DOHH2 (cell line): Measurements from ENCODE around the gene GASK1A.
"Not testable (repeated sequence)": the region's sequence is repeated elsewhere in the genome, so short reads cannot be mapped to it uniquely, and the experiment has no call there.

Source experiments
- H3F3A ChIP-seq: fragments of 200-600 bp; sonication (generic), shearing (Covaris generic); 2 replicates; pipeline ENCODE4 v1.6.0; 2016; ENCODE audit warnings: antibody characterized with exemption, mild to moderate bottlenecking; ENCODE audit not compliant: control insufficient read depth, insufficient read depth
- H3K27ac ChIP-seq: fragments of 200-600 bp; sonication (generic); 2 replicates; pipeline ENCODE4 v1.5.1; 2014; ENCODE audit warnings: low read depth, mild to moderate bottlenecking, low read length, moderate library complexity
- H3K27me3 ChIP-seq: fragments of 200-600 bp; sonication (generic); 2 replicates; pipeline ENCODE4 v1.6.1; 2014; ENCODE audit warnings: mild to moderate bottlenecking, low read length, mixed read lengths; ENCODE audit not compliant: control insufficient read depth
- H3K36me3 ChIP-seq: fragments of 200-600 bp; sonication (generic); 2 replicates; pipeline ENCODE4 v1.6.1; 2014; ENCODE audit warnings: mild to moderate bottlenecking, low read length, moderate library complexity, mixed read lengths; ENCODE audit not compliant: control insufficient read depth
- H3K4me1 ChIP-seq: fragments of 200-600 bp; sonication (generic); 2 replicates; pipeline ENCODE4 v1.6.1; 2014; ENCODE audit warnings: mild to moderate bottlenecking, low read length, mixed read lengths; ENCODE audit not compliant: control insufficient read depth
- H3K4me2 ChIP-seq: fragments of 200-600 bp; sonication (generic); 2 replicates; pipeline ENCODE4 v1.6.0; 2014; ENCODE audit warnings: mild to moderate bottlenecking, low read length, moderate library complexity
- H3K4me3 ChIP-seq: fragments of 200-600 bp; sonication (generic); 2 replicates; pipeline ENCODE4 v1.5.1; 2014; ENCODE audit warnings: mild to moderate bottlenecking, low read length, mixed read lengths
- H3K79me2 ChIP-seq: fragments of 200-600 bp; sonication (generic); 2 replicates; pipeline ENCODE4 v1.6.1; 2014; ENCODE audit warnings: mild to moderate bottlenecking, low read length, mixed read lengths; ENCODE audit not compliant: control insufficient read depth
- H3K9me2 ChIP-seq: fragments of 200-600 bp; sonication (generic); replicated peaks from 2 replicates; pipeline ENCODE4 v1.6.1; 2014; ENCODE audit warnings: mild to moderate bottlenecking, low read length, mixed read lengths; ENCODE audit not compliant: control insufficient read depth
- H3K9me3 ChIP-seq: fragments of 200-600 bp; sonication (generic); 2 replicates; pipeline ENCODE4 v1.6.1; 2014; ENCODE audit warnings: antibody characterized with exemption, low read length, mixed read lengths; ENCODE audit not compliant: control insufficient read depth, insufficient read depth
- H4K20me1 ChIP-seq: fragments of 200-600 bp; sonication (generic); 2 replicates; pipeline ENCODE4 v1.6.0; 2014; ENCODE audit warnings: low read depth, mild to moderate bottlenecking, antibody characterized with exemption, low read length, moderate library complexity; ENCODE audit not compliant: control insufficient read depth, insufficient read depth
- EZH2phosphoT487 ChIP-seq: fragments of 200-600 bp; sonication (generic); IDR thresholded peaks from 2 replicates; pipeline ENCODE4 v1.6.1; 2017; ENCODE audit warnings: borderline replicate concordance, mild to moderate bottlenecking, antibody characterized with exemption, low read length, moderate library complexity, mixed read lengths
- TF ChIP-seq, protein P1 (sequence below): fragments of 200-600 bp; sonication (generic); IDR thresholded peaks from one replicate; pipeline ENCODE4 v1.5.1; 2014; ENCODE audit warnings: antibody characterized with exemption, mild to moderate bottlenecking, low read depth, low read length; ENCODE audit not compliant: poor library complexity, severe bottlenecking

Gene GASK1A

GRCh38 chr3:43043793-43044192, 64.7 kb downstream of the GASK1A start:
- peaks cover 14% of the 10 kb centered on the region; the same call in 1 of the 2 replicates for H3K9me3 ChIP-seq
- no peak overlapping the region for H3K27ac ChIP-seq
- H3K4me1 ChIP-seq = no peaks in the 10 kb centered on the region
- H4K20me1 ChIP-seq = no peaks in the 10 kb centered on the region
- no peaks in the 10 kb centered on the region for H3K9me2 ChIP-seq
- H3K4me2 ChIP-seq = no peak overlapping the region
- H3K36me3 ChIP-seq = no peaks in the 10 kb centered on the region
- H3K27me3 ChIP-seq = no peaks in the 10 kb centered on the region
- no peaks in the 10 kb centered on the region for H3K79me2 ChIP-seq
- TF ChIP-seq, protein P1, sequence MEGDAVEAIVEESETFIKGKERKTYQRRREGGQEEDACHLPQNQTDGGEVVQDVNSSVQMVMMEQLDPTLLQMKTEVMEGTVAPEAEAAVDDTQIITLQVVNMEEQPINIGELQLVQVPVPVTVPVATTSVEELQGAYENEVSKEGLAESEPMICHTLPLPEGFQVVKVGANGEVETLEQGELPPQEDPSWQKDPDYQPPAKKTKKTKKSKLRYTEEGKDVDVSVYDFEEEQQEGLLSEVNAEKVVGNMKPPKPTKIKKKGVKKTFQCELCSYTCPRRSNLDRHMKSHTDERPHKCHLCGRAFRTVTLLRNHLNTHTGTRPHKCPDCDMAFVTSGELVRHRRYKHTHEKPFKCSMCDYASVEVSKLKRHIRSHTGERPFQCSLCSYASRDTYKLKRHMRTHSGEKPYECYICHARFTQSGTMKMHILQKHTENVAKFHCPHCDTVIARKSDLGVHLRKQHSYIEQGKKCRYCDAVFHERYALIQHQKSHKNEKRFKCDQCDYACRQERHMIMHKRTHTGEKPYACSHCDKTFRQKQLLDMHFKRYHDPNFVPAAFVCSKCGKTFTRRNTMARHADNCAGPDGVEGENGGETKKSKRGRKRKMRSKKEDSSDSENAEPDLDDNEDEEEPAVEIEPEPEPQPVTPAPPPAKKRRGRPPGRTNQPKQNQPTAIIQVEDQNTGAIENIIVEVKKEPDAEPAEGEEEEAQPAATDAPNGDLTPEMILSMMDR = no peak
- TF ChIP-seq EZH2phosphoT487 = no peak
- H3K4me3 ChIP-seq = no peak overlapping the region
- H3F3A ChIP-seq = no peaks in the 10 kb centered on the region

DNA sequence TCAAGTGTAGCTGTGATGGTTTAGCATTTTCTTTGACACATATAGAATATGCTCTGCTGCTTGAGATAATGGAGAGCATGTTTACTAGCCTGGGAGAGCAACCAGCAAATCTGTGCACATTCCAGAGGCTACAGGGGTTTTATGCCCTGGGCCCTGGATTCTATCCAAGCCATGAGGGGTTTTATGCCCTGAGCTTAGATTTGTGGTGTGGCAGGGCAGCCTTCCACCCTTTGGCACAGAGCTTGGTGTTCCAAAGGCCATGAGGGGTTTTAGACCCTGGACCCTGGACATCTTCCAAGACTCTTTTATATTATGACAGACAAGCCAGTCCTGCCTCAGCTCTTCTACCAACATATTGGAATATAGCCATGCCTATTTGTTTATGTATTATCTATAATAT, 66.0 kb downstream of the GASK1A start:
- not testable (repeated sequence) for H4K20me1 ChIP-seq, H3K36me3 ChIP-seq, H3K9me2 ChIP-seq, H3K27ac ChIP-seq, H3K4me1 ChIP-seq, H3F3A ChIP-seq, H3K27me3 ChIP-seq, H3K79me2 ChIP-seq, H3K4me2 ChIP-seq, H3K4me3 ChIP-seq
- peaks cover 14% of the 10 kb centered on the region; the same call in 1 of the 2 replicates for H3K9me3 ChIP-seq

- no peaks in the 10 kb centered on the region for H3F3A ChIP-seq
- no peaks in the 10 kb centered on the region for H3K4me1 ChIP-seq
- no peaks in the 10 kb centered on the region for H3K36me3 ChIP-seq
- no peaks in the 10 kb centered on the region for H3K79me2 ChIP-seq
- H4K20me1 ChIP-seq = no peaks in the 10 kb centered on the region
- H3K9me3 ChIP-seq = peaks cover 14% of the 10 kb centered on the region; the same call in 1 of the 2 replicates
- H3K27me3 ChIP-seq = no peaks in the 10 kb centered on the region
- H3K27ac ChIP-seq = no peak overlapping the region
- no peaks in the 10 kb centered on the region for H3K9me2 ChIP-seq
- H3K4me3 ChIP-seq = no peak overlapping the region
- H3K4me2 ChIP-seq = no peak overlapping the region
- TF ChIP-seq, protein P1 = no peak
- TF ChIP-seq EZH2phosphoT487 = no peak
These were observed 67.5 kb downstream of the GASK1A start for GRCh38 chr3:43046583-43046982.

DNA sequence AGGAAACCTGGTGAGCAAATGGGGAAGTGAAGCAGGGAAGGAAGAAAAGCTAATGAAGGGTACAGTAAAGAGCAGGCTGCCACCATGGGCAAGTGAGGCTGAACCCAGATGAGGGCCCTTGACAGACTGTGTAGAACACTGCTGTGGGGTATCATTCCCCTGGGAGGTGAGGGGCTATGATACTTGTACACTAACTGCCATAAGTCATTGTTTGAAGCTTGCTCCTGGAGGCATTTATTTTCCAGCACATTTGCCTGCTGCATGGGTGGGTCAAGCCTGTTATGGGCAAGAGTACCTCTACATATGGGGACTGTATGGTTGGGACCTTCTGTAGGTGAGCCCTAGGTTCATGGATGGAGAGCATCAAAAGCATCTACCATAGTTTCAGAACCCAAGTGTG, 69.4 kb downstream of the GASK1A start:
- no peaks in the 10 kb centered on the region for H4K20me1 ChIP-seq
- H3K27me3 ChIP-seq = no peaks in the 10 kb centered on the region
- H3K27ac ChIP-seq = no peak overlapping the region
- no peak for TF ChIP-seq EZH2phosphoT487
- TF ChIP-seq, protein P1 = no peak
- no peaks in the 10 kb centered on the region for H3K79me2 ChIP-seq
- no peak overlapping the region for H3K4me3 ChIP-seq
- no peaks in the 10 kb centered on the region for H3K36me3 ChIP-seq
- peaks cover 11% of the 10 kb centered on the region; the same call in 1 of the 2 replicates for H3K9me3 ChIP-seq
- H3K4me2 ChIP-seq = no peak overlapping the region
- no peaks in the 10 kb centered on the region for H3K4me1 ChIP-seq
- H3K9me2 ChIP-seq = no peaks in the 10 kb centered on the region
- no peaks in the 10 kb centered on the region for H3F3A ChIP-seq
